HG03175 (cell line): ENCODE results near the gene CYP19A1.

Source experiments
- ATAC-seq: cut with Tn5 transposase; IDR thresholded peaks from one replicate; pipeline ENCODE4 v1.9.1; 2021; ENCODE audit warnings: mild to moderate bottlenecking, moderate library complexity; ENCODE audit not compliant: unreplicated experiment

CYP19A1 gene

GRCh38 chr15:51338496-51338895, at the start of gene CYP19A1:
CYP19A1 (minus strand) TSS chr15:51338596; CDS start chr15:51242912, 95,684 bp downstream.
- no peak for ATAC-seq

GRCh38 chr15:51387699-51388041, 49.3 kb upstream of the CYP19A1 start:
- no peak for ATAC-seq

GRCh38 chr15:51386960-51387698, 48.7 kb upstream of the CYP19A1 start:
- no peak for ATAC-seq

GRCh38 chr15:51386486-51386885, 48.1 kb upstream of the CYP19A1 start:
- ATAC-seq: no peak

GRCh38 chr15:51386029-51386428, 47.6 kb upstream of the CYP19A1 start:
- no peak for ATAC-seq

GRCh38 chr15:51382787-51383186, 44.4 kb upstream of the CYP19A1 start:
- no peak for ATAC-seq

- peak; percentile 91 for ATAC-seq
Measured at GRCh38 chr15:51380999-51381806, 42.8 kb upstream of the CYP19A1 start.

GRCh38 chr15:51379390-51379789, 41.0 kb upstream of the CYP19A1 start:
- ATAC-seq: no peak

- no peak for ATAC-seq
Measured at GRCh38 chr15:51378406-51378805, 40.0 kb upstream of the CYP19A1 start.

- no peak for ATAC-seq
Measured at GRCh38 chr15:51377038-51377786, 38.8 kb upstream of the CYP19A1 start.

- no peak for ATAC-seq
Measured at GRCh38 chr15:51375966-51376640, 37.7 kb upstream of the CYP19A1 start.

GRCh38 chr15:51374131-51374530, 35.7 kb upstream of the CYP19A1 start:
- ATAC-seq: no peak

- ATAC-seq: no peak
Measured at GRCh38 chr15:51371266-51371665, 32.9 kb upstream of the CYP19A1 start.

GRCh38 chr15:51369451-51369761, 31.0 kb upstream of the CYP19A1 start:
- no peak for ATAC-seq

- no peak for ATAC-seq
Measured at GRCh38 chr15:51368751-51369450, 30.5 kb upstream of the CYP19A1 start.

- ATAC-seq: no peak
Measured at GRCh38 chr15:51368307-51368706, 29.9 kb upstream of the CYP19A1 start.

- no peak for ATAC-seq
Measured at GRCh38 chr15:51367322-51367976, 29.1 kb upstream of the CYP19A1 start.

GRCh38 chr15:51366920-51367319, 28.5 kb upstream of the CYP19A1 start:
- no peak for ATAC-seq

- no peak for ATAC-seq
Measured at GRCh38 chr15:51366071-51366470, 27.7 kb upstream of the CYP19A1 start.

- ATAC-seq: no peak
Measured at GRCh38 chr15:51365417-51365816, 27.0 kb upstream of the CYP19A1 start.
